GM21529 (cell line): ENCODE data around the gene RNU1-1.
"Not testable (repeated sequence)": the region's sequence is repeated elsewhere in the genome, so short reads cannot be mapped to it uniquely, and the experiment has no call there.

ENCODE experiments used
- ATAC-seq: cut with Tn5 transposase; IDR thresholded peaks from one replicate; pipeline ENCODE4 v1.9.1; 2021; ENCODE audit not compliant: unreplicated experiment

Gene RNU1-1

DNA sequence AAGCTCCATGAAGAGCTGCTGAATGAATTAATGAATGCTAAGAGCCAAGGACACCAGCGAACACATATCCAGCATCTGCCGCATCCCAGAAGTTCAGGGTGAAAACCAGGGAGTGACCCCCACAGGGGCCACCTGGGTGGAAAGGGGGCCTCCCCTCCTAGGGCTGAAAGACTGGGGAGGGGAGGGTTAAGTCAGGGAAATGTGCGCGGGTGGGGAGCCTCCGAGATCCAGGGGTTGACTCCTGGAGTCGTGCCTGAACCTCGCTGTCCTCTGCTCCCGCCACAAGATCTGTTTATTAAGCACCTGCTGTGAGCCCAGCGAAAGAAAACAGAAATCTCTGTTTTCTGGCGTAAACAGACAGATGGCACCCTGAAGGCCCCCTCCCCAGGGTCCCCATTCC lies 16.0 kb downstream of the RNU1-1 start:
- not testable (repeated sequence) for ATAC-seq

GRCh38 chr1:16497474-16497904 lies 16.6 kb downstream of the RNU1-1 start:
- ATAC-seq, result not testable (repeated sequence)

DNA sequence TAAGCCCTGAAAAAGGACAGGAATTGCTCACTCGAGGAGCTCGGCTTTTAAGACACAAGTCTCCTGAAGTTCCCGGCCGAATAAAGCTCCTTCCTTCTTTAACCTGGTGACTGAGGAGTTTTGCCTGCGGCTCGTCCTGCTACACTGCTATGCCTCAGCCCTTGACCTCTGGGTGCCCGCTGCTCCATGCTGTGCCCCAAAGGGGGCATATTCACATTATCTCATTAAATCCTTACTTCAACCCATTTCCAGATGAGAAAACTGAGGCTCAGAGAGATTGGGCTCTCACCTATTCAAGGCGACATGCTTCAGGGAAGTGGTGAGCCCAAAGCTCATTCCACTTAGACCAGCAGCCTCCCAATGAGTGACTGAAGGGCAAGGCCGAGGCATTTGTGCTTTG lies 20.4 kb downstream of the RNU1-1 start:
- ATAC-seq, result not testable (repeated sequence)

DNA sequence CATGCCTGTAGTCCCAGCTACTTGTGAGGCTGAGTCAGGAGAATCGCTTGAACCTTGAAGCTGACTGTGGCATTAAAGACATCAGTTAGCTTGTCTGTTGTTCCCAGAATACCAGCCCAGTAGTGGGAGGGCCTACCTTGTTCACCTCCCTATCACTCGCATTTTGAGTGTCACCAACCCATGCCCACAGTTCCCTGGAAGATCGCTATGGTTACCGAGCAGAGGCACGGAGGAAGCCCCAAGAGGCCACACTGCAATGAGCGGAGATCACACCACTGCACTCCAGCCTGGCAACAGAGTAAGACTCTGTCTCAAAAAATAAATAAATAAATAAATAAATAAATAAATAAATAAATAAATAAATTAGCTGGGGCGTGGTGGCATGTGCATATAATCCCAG lies 21.1 kb downstream of the RNU1-1 start:
- not testable (repeated sequence) for ATAC-seq

DNA sequence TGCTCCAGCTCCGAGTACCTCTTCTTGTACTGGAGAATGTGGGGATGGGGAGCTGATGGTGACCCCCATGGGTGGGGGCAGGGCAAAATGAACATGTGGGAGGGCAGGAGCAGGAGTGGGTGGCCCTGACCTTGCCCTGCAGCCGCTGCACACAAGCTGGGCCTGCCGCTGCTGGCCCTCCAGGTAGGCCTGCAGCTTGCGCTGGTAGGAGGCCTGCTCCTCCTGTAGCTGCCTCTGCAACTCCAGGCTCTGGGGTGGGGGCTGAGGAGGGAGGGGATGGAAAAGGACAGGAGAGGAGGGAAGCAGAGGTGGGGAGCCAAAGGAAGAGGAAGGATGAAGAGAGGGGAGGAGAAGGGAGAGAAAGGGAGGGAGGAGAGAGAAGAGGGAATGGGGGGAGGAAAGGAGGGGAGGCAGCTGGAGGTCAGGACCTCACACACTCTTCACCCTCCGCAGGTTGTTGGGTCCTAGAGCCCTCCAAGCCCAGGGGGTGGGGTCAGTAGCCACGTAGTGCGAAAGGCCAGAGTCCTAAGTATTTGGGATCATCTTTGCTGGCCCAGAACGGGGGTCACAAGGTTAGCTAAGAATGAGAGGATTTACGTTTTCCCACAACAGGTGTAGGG lies 22.9 kb downstream of the RNU1-1 start:
- no peak for ATAC-seq

- not testable (repeated sequence) for ATAC-seq
These were observed 24.7 kb downstream of the RNU1-1 start for GRCh38 chr1:16489195-16489880.

- not testable (repeated sequence) for ATAC-seq
These were observed 27.1 kb downstream of the RNU1-1 start for GRCh38 chr1:16487011-16487410.

DNA sequence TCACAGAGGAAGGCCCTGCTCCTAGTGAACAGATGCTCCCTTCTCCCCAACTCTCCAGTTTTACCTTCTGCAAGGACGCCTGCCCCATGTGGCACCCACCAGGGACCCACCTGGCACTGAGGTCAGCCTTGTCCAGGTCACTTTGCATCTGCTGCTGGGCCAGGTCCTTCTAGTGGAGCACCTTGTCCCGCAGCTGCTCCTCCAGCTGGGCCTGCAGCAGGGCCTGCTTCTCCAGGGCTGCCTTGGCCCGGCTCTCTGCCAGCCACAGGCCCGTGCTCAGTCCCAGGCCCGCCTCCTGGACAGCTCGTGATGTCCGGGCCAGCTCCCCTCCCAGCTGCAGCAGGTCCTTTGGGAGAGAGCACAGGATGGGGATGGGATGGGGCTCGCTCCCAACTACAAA lies 27.8 kb downstream of the RNU1-1 start:
- ATAC-seq, result not testable (repeated sequence)

DNA sequence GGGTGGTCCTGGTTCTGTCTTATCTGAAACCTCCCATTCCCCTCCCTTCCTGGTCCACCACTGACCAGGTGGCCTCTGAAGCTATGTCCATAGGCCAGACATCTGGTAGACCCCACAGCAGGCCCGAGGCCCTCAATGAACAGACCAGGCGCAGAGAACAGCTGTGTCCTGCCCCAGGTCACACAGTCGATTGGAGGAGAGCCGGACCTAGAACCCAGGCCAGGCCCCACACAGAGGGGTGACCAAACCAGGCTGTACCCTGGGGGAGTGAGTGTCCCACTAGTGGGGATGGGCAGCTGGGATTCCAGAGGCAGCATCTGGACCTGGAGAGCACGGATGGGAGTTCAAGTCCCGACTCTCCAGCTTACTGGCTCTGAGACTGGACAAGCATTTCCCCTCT lies 29.2 kb downstream of the RNU1-1 start:
- no peak for ATAC-seq

GRCh38 chr1:16484501-16484835 lies 29.6 kb downstream of the RNU1-1 start:
- no peak for ATAC-seq

- ATAC-seq, result not testable (repeated sequence)
These were observed 30.2 kb downstream of the RNU1-1 start for GRCh38 chr1:16483639-16484500.

DNA sequence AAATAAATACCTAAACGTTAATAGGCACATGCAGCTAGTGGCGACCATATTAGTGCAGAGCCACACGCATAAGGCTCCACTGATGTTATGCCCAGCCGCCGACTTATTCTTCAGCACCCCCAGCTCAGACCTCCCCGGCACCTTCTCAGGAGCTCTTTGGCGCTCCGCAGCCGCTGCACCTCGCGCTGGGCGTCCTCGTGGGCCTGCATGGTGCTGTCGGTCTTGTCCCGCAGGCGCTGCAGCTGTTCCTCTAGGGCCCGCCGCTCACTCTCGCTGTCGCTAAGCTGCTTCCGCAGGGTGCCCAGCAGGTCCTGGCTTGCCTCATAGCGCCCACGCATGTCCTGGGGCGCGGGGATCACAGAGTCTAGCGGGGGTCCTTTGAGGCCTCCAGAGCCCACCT lies 30.9 kb downstream of the RNU1-1 start:
- not testable (repeated sequence) for ATAC-seq

DNA sequence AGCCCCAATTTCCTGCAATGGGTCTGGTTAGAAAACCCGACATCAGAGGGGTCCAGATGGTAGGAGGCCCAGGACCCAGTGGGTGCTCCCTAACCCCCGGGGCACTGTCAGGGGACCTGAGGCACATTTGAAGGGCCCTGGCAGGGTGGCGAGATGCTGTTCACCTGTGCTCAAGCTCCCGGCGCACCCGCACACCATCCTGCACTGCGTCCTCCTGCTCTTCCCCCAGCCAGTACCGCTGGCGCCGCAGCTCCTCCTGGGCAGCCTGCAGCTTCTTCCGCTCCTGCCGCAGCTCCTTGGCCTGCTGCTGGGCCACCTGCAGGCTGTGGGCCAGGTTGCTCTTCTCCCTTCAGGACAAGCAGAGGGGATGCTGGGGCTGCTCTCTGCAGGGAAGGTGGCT lies 36.0 kb downstream of the RNU1-1 start:
- no peak for ATAC-seq

DNA sequence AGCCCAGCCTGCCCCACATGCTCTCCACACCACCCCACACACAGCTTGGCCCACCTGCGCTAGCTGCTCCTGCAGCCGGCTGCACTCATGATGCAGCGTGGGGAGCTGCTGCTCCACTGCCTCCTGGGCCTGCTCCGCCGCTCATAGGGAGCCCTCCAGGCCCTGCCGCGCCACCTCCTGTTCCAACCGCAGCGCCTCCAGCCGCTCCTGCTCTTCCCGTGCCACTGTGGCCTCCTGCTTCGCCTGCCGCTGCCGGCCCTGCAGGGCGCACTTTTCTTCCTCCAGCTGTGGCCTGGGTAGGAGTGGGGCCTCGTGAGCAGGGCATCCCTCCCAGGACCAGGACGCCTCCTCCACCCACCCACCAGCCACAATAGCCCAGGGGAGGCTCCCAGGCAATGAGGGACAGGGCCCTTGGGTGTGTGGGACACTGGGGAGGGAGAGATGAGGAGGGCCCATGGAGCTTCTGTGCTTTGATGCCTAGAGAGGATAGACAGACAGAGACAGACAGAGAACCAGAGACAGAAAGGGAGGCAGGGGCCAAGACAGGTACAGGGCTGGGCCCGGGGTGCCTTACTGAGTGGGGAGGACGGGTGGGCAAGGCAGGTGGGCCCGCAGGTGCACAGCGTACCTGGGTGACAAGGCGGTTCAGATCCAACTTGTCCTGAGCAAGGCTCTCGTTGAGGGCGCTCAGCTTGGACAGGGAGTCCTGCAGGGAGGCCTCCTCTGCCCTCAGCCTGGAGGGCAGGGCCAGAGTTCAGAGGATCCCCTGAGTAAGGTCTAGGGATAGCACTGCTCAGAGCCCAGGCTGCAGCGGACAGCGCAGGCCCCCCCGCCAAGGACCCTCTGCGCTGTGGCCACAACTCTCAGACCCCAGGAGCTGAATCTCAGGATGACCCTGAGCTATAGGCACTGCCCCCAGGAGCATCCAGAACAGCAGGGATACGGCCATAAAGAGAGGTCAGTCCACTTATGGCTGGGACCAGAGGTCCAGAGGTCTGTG lies 38.0 kb downstream of the RNU1-1 start:
- not testable (repeated sequence) for ATAC-seq

- not testable (repeated sequence) for ATAC-seq
These were observed 39.2 kb downstream of the RNU1-1 start for GRCh38 chr1:16474891-16475290.

GRCh38 chr1:16474166-16474800 lies 39.8 kb downstream of the RNU1-1 start:
- ATAC-seq, result no peak

GRCh38 chr1:16468558-16468957 lies 45.5 kb downstream of the RNU1-1 start:
- ATAC-seq, result no peak

DNA sequence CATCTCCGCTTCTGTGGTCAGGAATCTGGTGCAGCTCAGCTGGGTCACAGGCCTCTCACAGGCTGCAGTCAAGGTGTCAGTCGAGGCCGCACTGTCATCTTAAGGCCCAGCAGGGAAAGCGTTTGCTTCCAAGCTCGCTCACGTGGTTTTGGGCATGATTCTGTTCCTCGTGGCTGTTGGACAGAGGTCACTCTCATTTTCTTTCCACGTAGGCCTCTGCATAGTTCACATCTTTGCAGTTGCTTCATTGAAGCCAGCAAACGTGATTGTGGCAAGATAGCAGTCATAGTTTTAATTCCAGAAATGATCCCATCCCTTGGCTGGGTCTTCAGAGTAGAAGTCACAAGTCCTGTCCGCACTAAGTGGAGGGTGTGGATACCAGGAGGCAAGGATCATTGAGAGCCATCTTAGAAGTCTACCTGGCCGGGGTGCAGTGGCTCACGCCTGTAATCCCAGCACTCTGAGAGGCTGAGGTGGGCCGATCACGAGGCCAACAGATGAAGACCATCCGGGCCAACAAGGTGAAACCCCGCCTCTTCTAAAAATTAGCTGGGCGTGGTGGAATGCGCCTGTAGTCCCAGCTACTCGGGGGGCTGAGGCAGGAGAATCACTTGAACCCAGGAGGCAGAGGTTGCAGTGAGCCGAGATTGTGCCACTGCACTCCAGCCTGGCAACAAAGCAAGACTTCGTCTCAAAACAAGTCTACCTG lies 49.0 kb downstream of the RNU1-1 start:
- no peak for ATAC-seq
